Measurements from ENCODE around the gene GALNTL6.

DNA sequence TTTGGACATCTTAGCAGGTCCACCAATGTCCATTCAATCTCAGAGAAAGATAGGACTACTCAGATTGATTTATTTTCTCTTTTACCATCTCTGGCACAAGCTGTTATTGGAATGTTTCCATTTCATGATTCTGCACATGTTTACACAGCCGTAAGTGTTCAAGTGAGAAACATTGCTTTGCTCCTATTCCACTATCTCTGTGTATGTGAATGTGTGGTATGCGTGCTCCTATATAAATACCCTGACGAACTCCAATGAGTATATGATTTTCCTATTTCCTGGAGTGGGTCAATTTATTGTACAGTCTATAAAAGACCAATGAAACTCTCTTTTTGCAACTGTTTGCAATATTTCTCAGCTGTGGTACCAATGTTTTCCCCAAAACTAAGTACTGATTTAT, 1134.4 kb downstream of the GALNTL6 start:
- TF ChIP-seq, protein P1, sequence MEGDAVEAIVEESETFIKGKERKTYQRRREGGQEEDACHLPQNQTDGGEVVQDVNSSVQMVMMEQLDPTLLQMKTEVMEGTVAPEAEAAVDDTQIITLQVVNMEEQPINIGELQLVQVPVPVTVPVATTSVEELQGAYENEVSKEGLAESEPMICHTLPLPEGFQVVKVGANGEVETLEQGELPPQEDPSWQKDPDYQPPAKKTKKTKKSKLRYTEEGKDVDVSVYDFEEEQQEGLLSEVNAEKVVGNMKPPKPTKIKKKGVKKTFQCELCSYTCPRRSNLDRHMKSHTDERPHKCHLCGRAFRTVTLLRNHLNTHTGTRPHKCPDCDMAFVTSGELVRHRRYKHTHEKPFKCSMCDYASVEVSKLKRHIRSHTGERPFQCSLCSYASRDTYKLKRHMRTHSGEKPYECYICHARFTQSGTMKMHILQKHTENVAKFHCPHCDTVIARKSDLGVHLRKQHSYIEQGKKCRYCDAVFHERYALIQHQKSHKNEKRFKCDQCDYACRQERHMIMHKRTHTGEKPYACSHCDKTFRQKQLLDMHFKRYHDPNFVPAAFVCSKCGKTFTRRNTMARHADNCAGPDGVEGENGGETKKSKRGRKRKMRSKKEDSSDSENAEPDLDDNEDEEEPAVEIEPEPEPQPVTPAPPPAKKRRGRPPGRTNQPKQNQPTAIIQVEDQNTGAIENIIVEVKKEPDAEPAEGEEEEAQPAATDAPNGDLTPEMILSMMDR (conservative IDR thresholded peaks at IDR 0.05; ENCODE audit: low read depth, low read length): no peak
- no peak for TF ChIP-seq FOS (IDR thresholded peaks at IDR 0.05; ENCODE audit: low read depth, low read length)
- no peak for TF ChIP-seq POLR2A (IDR thresholded peaks at IDR 0.05; ENCODE audit: low read depth, low read length)
- TF ChIP-seq MXI1 (IDR thresholded peaks at IDR 0.05; ENCODE audit: borderline replicate concordance, low read depth, low read length): no peak
- TF ChIP-seq, protein P2, sequence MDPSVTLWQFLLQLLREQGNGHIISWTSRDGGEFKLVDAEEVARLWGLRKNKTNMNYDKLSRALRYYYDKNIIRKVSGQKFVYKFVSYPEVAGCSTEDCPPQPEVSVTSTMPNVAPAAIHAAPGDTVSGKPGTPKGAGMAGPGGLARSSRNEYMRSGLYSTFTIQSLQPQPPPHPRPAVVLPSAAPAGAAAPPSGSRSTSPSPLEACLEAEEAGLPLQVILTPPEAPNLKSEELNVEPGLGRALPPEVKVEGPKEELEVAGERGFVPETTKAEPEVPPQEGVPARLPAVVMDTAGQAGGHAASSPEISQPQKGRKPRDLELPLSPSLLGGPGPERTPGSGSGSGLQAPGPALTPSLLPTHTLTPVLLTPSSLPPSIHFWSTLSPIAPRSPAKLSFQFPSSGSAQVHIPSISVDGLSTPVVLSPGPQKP (IDR thresholded peaks at IDR 0.05; ENCODE audit: borderline replicate concordance, low read depth, low read length): no peak
- TF ChIP-seq, protein P3, sequence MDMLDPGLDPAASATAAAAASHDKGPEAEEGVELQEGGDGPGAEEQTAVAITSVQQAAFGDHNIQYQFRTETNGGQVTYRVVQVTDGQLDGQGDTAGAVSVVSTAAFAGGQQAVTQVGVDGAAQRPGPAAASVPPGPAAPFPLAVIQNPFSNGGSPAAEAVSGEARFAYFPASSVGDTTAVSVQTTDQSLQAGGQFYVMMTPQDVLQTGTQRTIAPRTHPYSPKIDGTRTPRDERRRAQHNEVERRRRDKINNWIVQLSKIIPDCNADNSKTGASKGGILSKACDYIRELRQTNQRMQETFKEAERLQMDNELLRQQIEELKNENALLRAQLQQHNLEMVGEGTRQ (IDR thresholded peaks at IDR 0.05; ENCODE audit: low read depth, low read length): no peak
- TF ChIP-seq RAD21 (IDR thresholded peaks at IDR 0.05; ENCODE audit: low read length): no peak
- TF ChIP-seq BHLHE40 (IDR thresholded peaks at IDR 0.05; ENCODE audit: low read depth, low read length): no peak
- TF ChIP-seq RCOR1 (IDR thresholded peaks at IDR 0.05; ENCODE audit: insufficient replicate concordance, low read length): no peak
